ENCODE results near the gene CLDN17. TPM values are rescaled to one million over a fixed set of nuclear protein-coding genes. Genes with fewer than 3 reads are reported as not detected.

The CLDN17 gene
- total RNA-seq, 1 donor from 2014 or later = not detected

DNA sequence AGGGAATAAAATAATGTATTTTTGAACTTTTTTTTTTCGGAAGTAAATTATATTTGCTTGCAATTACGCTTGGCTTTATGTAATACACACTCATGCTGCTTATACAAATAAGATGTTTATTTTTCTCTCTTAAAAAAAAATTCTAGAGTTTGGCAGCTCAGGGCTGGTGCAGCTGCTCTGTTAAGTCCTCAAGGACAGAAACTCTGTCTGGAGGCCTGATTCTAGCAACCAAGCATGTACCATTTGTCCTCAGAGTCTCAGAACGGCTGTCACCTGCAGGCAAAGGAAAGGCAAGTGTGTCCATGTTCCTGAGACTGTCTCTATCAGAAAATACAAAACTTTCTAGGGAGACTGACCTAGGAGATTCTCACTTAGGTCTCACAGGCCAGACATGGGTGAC is 23.2 kb upstream of the CLDN17 start:
- H3K4me3 Mint-ChIP-seq = no peak overlapping the region
- peaks cover 4% of the 10 kb centered on the region for H3K27me3 Mint-ChIP-seq (ENCODE audit: low read depth)
- H3K36me3 Mint-ChIP-seq (ENCODE audit: low read depth) = no peaks in the 10 kb centered on the region
- TF ChIP-seq CTCF (conservative IDR thresholded peaks at IDR 0.05) = no peak
- DNase-seq (ENCODE audit: low read depth, low spot score) = no peak
- no peak overlapping the region for H3K27ac Mint-ChIP-seq (ENCODE audit: unreplicated experiment)
- no peaks in the 10 kb centered on the region for H3K4me1 Mint-ChIP-seq
- H3K9me3 Mint-ChIP-seq = no peaks in the 10 kb centered on the region

- TF ChIP-seq CTCF (conservative IDR thresholded peaks at IDR 0.05) = no peak
- H3K27me3 Mint-ChIP-seq (ENCODE audit: low read depth) = no peaks in the 10 kb centered on the region
These were observed 19.6 kb upstream of the CLDN17 start for GRCh38 chr21:30186242-30186641.

DNA sequence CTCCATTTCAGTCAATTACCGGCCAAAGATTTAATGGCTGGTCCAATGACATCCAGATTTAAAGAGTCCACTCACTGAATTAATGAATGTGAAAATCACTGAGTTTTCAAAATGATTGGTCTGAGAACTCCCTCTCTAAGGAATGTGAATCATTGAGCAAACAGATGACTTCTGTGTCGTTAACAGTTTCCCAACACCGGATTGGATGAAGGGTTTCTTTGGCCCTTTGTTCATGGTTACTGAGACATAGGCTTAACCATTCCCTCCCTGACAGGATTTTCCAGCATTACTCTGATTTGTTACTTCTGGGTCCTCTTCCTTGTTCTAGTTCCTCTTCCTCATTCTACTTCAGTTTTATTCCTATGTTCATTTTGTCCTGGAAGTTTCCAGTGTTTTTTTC is 1.5 kb upstream of the CLDN17 start:
- Mint-ChIP-seq H3K9me3 (peaks cover 6% of the 10 kb centered on the region), H3K27me3 (ENCODE audit: low read depth) (no peaks in the 10 kb centered on the region), H3K36me3 (ENCODE audit: low read depth) (no peaks in the 10 kb centered on the region), H3K4me1 (peaks cover 4% of the 10 kb centered on the region), H3K4me3 (no peak overlapping the region), H3K27ac (ENCODE audit: unreplicated experiment) (no peak overlapping the region)
- no peak for TF ChIP-seq CTCF (conservative IDR thresholded peaks at IDR 0.05)
- no peak for DNase-seq (ENCODE audit: low read depth, low spot score)

More at GRCh38 chr21:30186242-30186641, 19.6 kb upstream of the CLDN17 start:
- no peaks in the 10 kb centered on the region for H3K9me3 Mint-ChIP-seq
- H3K36me3 Mint-ChIP-seq (ENCODE audit: low read depth) = no peaks in the 10 kb centered on the region
- no peaks in the 10 kb centered on the region for H3K4me1 Mint-ChIP-seq
- DNase-seq (ENCODE audit: low read depth, low spot score) = no peak
- no peak overlapping the region for H3K27ac Mint-ChIP-seq (ENCODE audit: unreplicated experiment)
- H3K4me3 Mint-ChIP-seq = no peak overlapping the region

DNA sequence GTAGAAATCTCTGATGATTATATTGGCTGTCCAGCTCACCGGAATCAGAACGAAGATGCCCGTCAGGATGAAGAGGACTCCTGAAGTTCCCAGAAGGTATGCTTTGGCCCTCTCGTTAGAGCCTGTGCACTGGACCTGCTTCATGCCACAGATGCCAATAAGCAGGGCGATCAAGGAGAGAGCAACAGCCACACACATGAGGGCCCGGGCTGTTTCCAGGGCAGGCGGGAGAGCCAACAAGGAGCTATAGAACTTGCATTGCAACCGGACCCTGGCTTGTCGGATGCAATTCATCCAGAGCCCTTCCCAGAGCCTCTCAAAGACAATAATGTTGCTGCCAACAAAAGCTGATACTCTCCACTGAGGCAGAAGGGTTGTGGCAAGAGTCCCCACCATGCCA is 434 bp downstream of the CLDN17 start:
- Mint-ChIP-seq H3K27me3 (ENCODE audit: low read depth) (no peaks in the 10 kb centered on the region), H3K36me3 (ENCODE audit: low read depth) (no peaks in the 10 kb centered on the region), H3K9me3 (peaks cover 6% of the 10 kb centered on the region), H3K4me3 (no peak overlapping the region), H3K27ac (ENCODE audit: unreplicated experiment) (no peak overlapping the region), H3K4me1 (peaks cover 4% of the 10 kb centered on the region)
- DNase-seq (ENCODE audit: low read depth, low spot score) = no peak
- TF ChIP-seq CTCF (conservative IDR thresholded peaks at IDR 0.05) = no peak

GRCh38 chr21:30164796-30165195 is 1.8 kb downstream of the CLDN17 start:
- no peak for TF ChIP-seq CTCF (conservative IDR thresholded peaks at IDR 0.05)
- H3K9me3 Mint-ChIP-seq = peaks cover 6% of the 10 kb centered on the region
- no peaks in the 10 kb centered on the region for H3K27me3 Mint-ChIP-seq (ENCODE audit: low read depth)
- peaks cover 4% of the 10 kb centered on the region for H3K4me1 Mint-ChIP-seq
- no peaks in the 10 kb centered on the region for H3K36me3 Mint-ChIP-seq (ENCODE audit: low read depth)
- H3K27ac Mint-ChIP-seq (ENCODE audit: unreplicated experiment) = no peak overlapping the region
- H3K4me3 Mint-ChIP-seq = no peak overlapping the region
- no peak for DNase-seq (ENCODE audit: low read depth, low spot score)
